BLaER1 (cell line): ENCODE results near the gene HRC.
"Not testable (repeated sequence)": the region's sequence is repeated elsewhere in the genome, so short reads cannot be mapped to it uniquely, and the experiment has no call there.

ENCODE experiments used
- H3K27ac ChIP-seq: shearing (Covaris generic); formaldehyde crosslinking; 2 replicates; pipeline ENCODE4 v1.8.1; 2022
- H3K27me3 ChIP-seq: shearing (Covaris generic); formaldehyde crosslinking; 2 replicates; pipeline ENCODE4 v1.8.1; 2022
- H3K36me3 ChIP-seq: shearing (Covaris generic); formaldehyde crosslinking; 2 replicates; pipeline ENCODE4 v1.8.1; 2022
- H3K4me1 ChIP-seq: shearing (Covaris generic); formaldehyde crosslinking; 2 replicates; pipeline ENCODE4 v1.8.1; 2022
- H3K4me2 ChIP-seq: shearing (Covaris generic); formaldehyde crosslinking; 2 replicates; pipeline ENCODE4 v1.8.1; 2022
- H3K4me3 ChIP-seq: shearing (Covaris generic); formaldehyde crosslinking; 2 replicates; pipeline ENCODE4 v1.8.1; 2022
- H3K9ac ChIP-seq: shearing (Covaris generic); formaldehyde crosslinking; 2 replicates; pipeline ENCODE4 v1.8.1; 2022
- H3K9me3 ChIP-seq: shearing (Covaris generic); formaldehyde crosslinking; 2 replicates; pipeline ENCODE4 v1.8.1; 2022
- H4K20me1 ChIP-seq: shearing (Covaris generic); formaldehyde crosslinking; 2 replicates; pipeline ENCODE4 v1.8.1; 2022
- Cebpa-rat ChIP-seq: shearing (Covaris generic); IDR thresholded peaks from 2 replicates; pipeline ENCODE4 v1.8.1; 2022

The HRC gene

DNA sequence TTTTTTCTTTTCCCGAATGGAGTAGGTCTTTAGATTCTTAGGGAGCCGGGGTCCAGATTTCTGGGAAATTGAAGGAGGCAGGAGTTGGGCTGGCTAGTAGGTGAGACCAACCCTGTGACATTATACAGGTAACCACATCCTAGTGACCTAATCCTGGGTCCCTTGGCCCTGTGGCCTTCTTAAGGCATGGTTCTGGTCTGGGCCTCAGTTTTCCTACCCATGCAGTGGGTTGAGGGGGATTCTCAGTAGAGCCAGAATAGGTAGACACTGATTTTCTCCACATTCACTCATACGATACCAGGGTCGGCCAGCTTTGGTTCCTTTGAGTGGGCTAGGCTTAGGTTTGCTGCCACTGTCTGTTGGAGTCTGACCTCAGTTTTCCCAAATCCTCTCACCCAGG lies 28.6 kb downstream of the HRC start:
- no peak overlapping the region for H3K27ac ChIP-seq
- H3K9ac ChIP-seq = no peak overlapping the region
- no peak overlapping the region for H3K4me3 ChIP-seq
- no peak for TF ChIP-seq Cebpa-rat
- peaks cover 12% of the 10 kb centered on the region for H3K27me3 ChIP-seq
- H3K4me2 ChIP-seq = no peak overlapping the region
- peaks cover 15% of the 10 kb centered on the region for H3K36me3 ChIP-seq
- H3K9me3 ChIP-seq = peaks cover 12% of the 10 kb centered on the region
- 0 out of 2 replicates have a peak, but pooled peaks cover 6% of the 10 kb centered on the region for H4K20me1 ChIP-seq
- H3K4me1 ChIP-seq = peaks cover 21% of the 10 kb centered on the region

DNA sequence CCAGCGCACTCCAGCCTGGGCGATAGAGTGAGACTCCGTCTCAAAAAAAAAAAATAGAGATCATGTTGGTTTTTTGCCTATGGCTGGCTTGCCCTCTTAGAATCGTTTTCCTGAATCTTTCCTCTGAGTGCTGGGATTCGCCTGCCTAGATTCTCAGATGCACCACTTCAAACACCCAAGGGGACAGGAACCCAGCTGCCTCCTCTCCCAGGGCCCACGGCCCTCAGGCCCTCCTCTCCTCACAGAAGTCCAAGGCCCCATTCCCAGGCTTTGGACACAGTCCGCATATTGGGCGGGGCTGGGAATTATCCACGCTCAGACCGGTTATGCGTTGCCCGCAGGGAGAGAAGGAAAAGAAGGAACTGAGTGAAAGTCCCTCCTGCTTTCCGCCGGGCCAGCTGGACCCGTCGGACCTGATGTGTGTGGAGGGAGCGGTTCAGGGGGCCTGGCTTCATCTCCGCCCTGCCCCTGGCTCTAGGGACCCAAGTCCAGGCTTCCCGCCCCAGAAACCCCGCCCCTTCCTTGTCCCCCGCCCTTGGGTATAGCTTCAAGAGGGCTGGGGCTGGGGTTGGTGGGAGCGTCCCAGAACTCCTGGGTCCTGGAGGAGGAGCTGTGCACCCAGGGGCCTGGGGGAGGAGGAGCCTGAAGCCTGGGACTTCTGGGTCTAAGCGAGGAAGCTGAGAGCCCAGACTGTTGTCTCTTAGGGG lies 30.0 kb downstream of the HRC start:
- Histone ChIP-seq H3K4me1 (peaks cover 29% of the 10 kb centered on the region), H3K9ac (no peak overlapping the region), H3K27me3 (peaks cover 26% of the 10 kb centered on the region), H3K4me3 (no peak overlapping the region), H3K9me3 (peaks cover 7% of the 10 kb centered on the region; the same call in 1 of the 2 replicates), H3K27ac (no peak overlapping the region), H4K20me1 (peaks cover 19% of the 10 kb centered on the region), H3K4me2 (no peak overlapping the region), H3K36me3 (peaks cover 7% of the 10 kb centered on the region)
- TF ChIP-seq Cebpa-rat = no peak

DNA sequence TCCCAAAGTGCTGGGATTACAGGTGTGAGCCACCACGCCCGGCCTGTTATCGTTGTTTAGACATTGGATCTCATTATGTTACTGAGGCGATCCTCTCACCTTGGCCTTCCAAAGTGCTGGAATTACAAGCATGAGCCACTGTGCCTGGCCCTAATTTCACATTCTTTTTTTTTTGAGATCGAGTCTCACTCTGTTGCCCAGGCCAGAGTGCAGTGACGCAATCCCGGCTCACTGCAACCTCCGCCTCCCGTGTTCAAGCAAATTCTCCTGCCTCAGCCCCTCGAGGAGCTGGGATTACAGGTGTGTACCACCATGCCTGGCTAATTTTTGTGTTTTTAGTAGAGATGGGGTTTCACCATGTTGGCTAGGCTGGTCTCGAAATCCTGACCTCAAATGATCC lies 31.9 kb downstream of the HRC start:
- H3K9me3 ChIP-seq, H3K4me2 ChIP-seq, H3K9ac ChIP-seq, H3K36me3 ChIP-seq, H3K4me3 ChIP-seq, H3K27ac ChIP-seq: not testable (repeated sequence)
- Histone ChIP-seq H3K4me1 (peaks cover 22% of the 10 kb centered on the region), H4K20me1 (peaks cover 24% of the 10 kb centered on the region), H3K27me3 (peaks cover 35% of the 10 kb centered on the region)

DNA sequence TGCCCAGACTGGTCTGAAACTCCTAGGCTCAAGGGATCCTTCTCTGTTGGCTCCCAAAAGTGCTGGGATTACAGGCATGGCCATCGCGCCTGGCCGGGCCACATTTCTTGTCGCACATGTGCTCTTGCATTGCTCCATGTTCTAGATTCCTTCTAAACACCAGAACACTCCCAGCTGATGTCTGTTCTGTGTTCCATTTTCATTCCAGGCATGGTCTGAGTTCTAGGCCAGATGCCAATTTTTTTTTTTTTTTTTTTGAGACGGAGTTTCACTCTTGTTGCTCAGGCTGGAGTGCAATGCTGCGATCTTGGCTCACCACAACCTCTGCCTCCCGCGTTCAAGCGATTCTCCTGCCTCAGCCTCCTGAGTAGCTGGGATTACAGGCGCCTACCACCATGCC lies 33.4 kb downstream of the HRC start:
- not testable (repeated sequence) for H3K4me3 ChIP-seq, H3K9ac ChIP-seq, H3K4me2 ChIP-seq, H3K27ac ChIP-seq, H3K9me3 ChIP-seq, H3K36me3 ChIP-seq
- peaks cover 24% of the 10 kb centered on the region for H4K20me1 ChIP-seq
- H3K27me3 ChIP-seq = peaks cover 35% of the 10 kb centered on the region
- H3K4me1 ChIP-seq = peaks cover 30% of the 10 kb centered on the region

DNA sequence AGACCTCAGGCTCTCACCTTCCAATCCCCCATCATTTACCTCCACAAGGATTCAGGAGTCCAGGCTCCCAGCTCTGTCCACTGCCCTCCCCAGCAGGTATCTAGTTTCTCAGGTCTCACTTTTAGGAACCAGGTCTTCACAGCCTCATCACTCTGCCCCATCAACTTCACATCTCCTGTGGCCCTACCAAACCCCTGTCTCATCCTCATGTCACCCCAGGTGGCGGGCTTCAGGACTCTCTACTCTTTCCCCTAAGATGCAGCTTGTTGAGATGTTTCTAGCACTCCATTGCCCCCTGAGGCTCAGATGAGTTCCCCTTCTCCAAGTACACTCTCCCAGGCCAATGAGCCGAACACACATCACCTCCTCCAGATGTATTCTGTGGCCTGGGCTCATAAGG lies 34.3 kb downstream of the HRC start:
- Histone ChIP-seq H3K9me3 (no peaks in the 10 kb centered on the region), H3K4me3 (peak overlapping the region; percentile 75; the same call in 1 of the 2 replicates), H3K36me3 (no peaks in the 10 kb centered on the region; the same call in 1 of the 2 replicates), H3K27ac (no peak overlapping the region), H3K27me3 (peaks cover 35% of the 10 kb centered on the region), H3K9ac (no peak overlapping the region), H4K20me1 (peaks cover 24% of the 10 kb centered on the region), H3K4me2 (peak overlapping the region; percentile 99), H3K4me1 (peaks cover 40% of the 10 kb centered on the region)
- TF ChIP-seq Cebpa-rat = no peak

DNA sequence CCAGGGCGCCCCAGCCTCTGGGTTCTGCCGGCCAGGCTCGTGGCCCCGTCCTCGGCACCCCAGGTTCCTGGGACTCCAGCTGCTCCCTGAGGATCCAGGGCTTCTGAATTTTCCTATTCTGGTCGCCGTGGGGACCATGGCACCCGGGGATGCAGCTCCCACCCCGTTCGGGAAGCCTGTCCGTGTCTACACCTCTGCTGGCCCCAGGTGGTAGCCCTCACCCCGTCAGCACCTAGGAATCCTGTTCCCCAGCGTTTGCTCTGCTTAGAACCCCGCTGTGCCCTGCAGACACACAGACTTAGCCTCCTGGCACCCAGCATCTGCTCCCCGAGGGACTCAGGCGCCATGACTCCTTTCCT lies 34.9 kb downstream of the HRC start:
- H3K4me2 ChIP-seq = peak overlapping the region; percentile 99
- peaks cover 35% of the 10 kb centered on the region for H3K27me3 ChIP-seq
- no peak overlapping the region for H3K27ac ChIP-seq
- peaks cover 46% of the 10 kb centered on the region for H3K4me1 ChIP-seq
- H3K9me3 ChIP-seq = no peaks in the 10 kb centered on the region
- H3K36me3 ChIP-seq = no peaks in the 10 kb centered on the region; the same call in 1 of the 2 replicates
- H4K20me1 ChIP-seq = peaks cover 24% of the 10 kb centered on the region
- peak overlapping the region; percentile 97 for H3K9ac ChIP-seq
- no peak for TF ChIP-seq Cebpa-rat
- peak overlapping the region; percentile 75 for H3K4me3 ChIP-seq

DNA sequence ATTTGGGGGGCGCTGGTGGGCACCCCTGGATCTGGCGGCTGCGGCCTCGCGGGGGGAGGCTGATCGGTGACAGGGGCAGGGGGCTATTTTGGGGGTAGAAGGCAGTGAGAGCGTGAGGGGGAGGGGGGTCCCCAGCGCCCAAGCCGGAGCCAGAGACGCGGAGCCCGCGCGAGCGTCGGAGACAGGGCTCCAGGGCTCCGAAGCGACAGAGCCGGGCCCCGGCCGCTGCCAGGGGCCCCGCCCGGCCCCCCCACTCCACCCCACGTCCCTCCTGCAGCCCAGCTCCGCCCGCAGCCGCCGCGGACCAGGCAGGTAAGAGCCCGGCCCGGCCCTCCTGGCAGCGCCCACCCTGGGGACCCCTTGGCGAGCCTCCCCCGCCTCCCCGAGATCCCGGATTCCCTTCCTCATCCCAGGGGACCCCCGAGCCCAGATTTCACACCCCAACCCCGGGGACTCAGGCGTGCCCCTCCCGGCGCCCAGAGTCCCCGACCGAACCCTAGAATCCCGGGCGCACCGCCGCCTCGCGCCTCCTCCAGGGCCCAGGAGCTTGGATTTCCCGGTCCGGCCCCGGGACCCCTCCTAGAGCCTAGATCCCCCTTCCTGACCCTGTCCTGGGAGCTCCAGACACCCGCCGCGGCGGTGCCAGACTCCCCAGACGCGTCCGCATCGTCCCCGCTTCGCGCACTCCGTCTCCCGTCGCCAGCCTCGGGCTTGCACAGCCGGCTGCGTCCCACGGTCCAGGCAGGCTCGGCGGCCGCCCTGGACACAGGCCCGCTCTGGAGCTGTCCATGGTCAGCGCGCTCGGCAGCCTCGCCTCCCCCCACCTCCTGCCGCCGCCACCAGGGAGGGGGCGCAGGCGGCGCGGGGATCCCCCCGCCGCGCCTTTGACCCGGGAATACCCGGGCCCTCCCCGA lies 35.5 kb downstream of the HRC start, which contains the start of gene PPFIA3:
PPFIA3 (plus strand) TSS at position 134 of the 914 bp plus-strand sequence. CDS start 8,330 bp downstream, outside the sequence.
- peak within 1 kb of the TSS; percentile 75 for H3K4me3 ChIP-seq
- H3K9ac ChIP-seq = peak within 1 kb of the TSS; percentile 97
- peak within 1 kb of the TSS; percentile 98 for H3K27ac ChIP-seq
- H3K4me1 ChIP-seq = peaks cover 51% of the 10 kb centered on the region
- H4K20me1 ChIP-seq = peaks cover 24% of the 10 kb centered on the region
- no peaks in the 10 kb centered on the region; the same call in 1 of the 2 replicates for H3K36me3 ChIP-seq
- no peak for TF ChIP-seq Cebpa-rat
- H3K27me3 ChIP-seq = peaks cover 35% of the 10 kb centered on the region
- no peaks in the 10 kb centered on the region for H3K9me3 ChIP-seq
- peak within 1 kb of the TSS; percentile 99 for H3K4me2 ChIP-seq

DNA sequence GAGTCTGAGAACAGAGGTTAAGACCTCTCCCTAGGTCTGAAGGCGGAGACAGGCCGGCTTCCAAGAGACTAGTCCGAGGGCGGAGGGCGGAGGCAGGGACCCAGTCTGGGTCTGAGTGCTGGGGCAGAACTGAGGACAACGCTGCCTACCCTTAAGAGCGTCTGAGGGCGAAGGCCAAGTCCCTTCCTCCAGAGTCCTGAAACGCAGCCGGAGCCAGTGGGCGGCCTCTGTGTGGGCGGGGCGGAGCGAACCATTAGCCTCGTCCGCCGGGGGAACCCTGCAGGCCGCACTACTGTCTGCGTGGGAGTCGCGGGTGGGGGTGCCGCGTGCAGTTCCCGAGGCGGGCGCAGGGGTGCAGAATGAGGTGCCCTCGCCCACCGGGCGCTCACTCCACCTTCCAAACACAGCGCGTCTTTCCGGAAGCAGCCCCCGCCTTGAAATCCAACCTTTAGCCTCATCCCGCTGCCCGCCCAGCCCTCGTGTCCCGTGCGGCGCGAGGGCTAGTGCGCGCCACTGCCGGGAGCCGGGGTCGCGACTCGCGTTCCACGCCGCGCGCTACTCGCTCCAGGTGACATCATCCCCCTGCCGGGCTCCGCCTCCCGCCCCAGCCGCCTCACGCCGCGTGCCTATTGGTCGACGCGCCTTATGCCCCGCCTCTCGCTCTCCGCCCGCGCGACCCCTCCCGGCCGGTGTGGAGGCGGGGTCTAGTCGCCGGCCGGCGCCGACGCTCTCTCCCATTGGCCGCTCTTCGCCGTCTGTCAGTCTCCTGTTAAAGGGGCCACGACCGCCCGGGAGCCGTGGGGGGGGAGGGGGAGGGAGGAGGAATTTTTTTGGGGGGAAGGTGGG lies 36.4 kb downstream of the HRC start, which contains the start of gene C19orf73:
C19orf73 (minus strand) TSS at position 579 of the 846 bp plus-strand sequence; CDS start at position 458, 121 bp downstream.
- H3K9ac ChIP-seq = peak within 1 kb of the TSS; percentile 97
- no peaks in the 10 kb centered on the region for H3K9me3 ChIP-seq
- H3K27ac ChIP-seq = peak within 1 kb of the TSS; percentile 98
- peaks cover 24% of the 10 kb centered on the region for H4K20me1 ChIP-seq
- peak within 1 kb of the TSS; percentile 75 for H3K4me3 ChIP-seq
- peaks cover 35% of the 10 kb centered on the region for H3K27me3 ChIP-seq
- TF ChIP-seq Cebpa-rat = no peak
- H3K36me3 ChIP-seq = no peaks in the 10 kb centered on the region; the same call in 1 of the 2 replicates
- H3K4me1 ChIP-seq = peaks cover 55% of the 10 kb centered on the region
- peak within 1 kb of the TSS; percentile 99 for H3K4me2 ChIP-seq
